ENCODE measurements around the gene SHC2.

The SHC2 gene

GRCh38 chr19:460877-461720 is at the start of gene SHC2:
Gene SHC2 (minus strand): TSS chr19:461033. CDS start chr19:460996, 37 bp downstream.
- no peak within 1 kb of the TSS; the same call in 1 of the 2 replicates for H3K4me3 ChIP-seq (ENCODE audit: low read length)
- no peak for TF ChIP-seq ZNF274 (IDR thresholded peaks at IDR 0.05; ENCODE audit: low read depth, low read length)

- no peak for TF ChIP-seq ZNF274 (IDR thresholded peaks at IDR 0.05; ENCODE audit: low read depth, low read length)
- peak overlapping the region; percentile 86 for H3K4me3 ChIP-seq (ENCODE audit: low read length)
These were observed 47.6 kb upstream of the SHC2 start for GRCh38 chr19:508204-509150.

DNA sequence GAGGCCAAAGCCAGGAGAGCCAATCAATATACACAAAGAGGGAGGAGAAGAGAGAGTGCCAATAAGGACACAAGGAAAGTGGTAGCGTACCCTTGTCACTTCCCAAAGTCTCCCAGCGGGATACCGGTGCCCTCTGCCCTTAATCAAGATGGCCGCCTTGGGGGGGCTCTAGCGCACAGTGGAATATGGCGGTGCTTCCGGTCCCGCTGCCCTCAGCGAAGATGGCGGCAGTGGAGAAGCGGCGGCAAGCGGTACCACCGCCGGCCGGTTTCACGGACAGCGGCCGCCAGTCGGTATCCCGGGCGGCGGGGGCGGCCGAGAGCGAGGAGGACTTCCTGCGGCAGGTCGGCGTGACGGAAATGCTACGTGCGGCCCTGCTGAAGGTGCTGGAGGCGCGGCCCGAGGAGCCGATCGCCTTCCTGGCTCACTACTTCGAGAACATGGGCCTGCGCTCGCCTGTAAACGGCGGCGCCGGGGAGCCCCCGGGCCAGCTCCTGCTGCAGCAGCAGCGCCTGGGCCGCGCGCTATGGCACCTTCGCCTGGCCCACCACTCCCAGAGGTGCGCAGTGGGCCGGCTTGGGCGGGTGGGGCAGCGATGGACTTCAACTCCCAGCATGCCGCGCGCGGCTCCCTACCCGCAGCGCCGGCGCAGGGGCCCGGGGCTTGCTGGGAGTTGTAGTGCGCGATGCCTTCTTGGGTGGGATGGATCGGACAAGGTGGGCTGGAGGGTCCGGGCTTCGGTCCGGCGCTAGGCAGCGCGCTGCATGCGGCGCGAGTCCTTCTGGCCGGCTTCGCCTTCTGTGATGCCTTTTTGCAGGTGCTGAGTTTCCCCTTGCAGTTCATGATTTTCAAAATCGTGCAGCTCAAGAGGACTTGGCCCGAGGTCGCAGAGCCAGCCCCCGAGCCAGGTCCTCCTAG is 46.7 kb upstream of the SHC2 start, which contains the start of gene TPGS1:
Gene TPGS1 (plus strand): TSS at position 212 of the 918 bp plus-strand sequence. CDS start 10 bp downstream, at position 222.
- no peak for TF ChIP-seq ZNF274 (IDR thresholded peaks at IDR 0.05; ENCODE audit: low read depth, low read length)
- H3K4me3 ChIP-seq (ENCODE audit: low read length), result peak within 1 kb of the TSS; percentile 86

- TF ChIP-seq ZNF274 (IDR thresholded peaks at IDR 0.05; ENCODE audit: low read depth, low read length), result no peak
- H3K4me3 ChIP-seq (ENCODE audit: low read length), result peak overlapping the region; percentile 86; the same call in 1 of the 2 replicates
These were observed 45.8 kb upstream of the SHC2 start for GRCh38 chr19:506404-507285.

GRCh38 chr19:504616-505015 is 43.8 kb upstream of the SHC2 start:
- no peak for TF ChIP-seq ZNF274 (IDR thresholded peaks at IDR 0.05; ENCODE audit: low read depth, low read length)
- H3K4me3 ChIP-seq (ENCODE audit: low read length), result no peak overlapping the region

DNA sequence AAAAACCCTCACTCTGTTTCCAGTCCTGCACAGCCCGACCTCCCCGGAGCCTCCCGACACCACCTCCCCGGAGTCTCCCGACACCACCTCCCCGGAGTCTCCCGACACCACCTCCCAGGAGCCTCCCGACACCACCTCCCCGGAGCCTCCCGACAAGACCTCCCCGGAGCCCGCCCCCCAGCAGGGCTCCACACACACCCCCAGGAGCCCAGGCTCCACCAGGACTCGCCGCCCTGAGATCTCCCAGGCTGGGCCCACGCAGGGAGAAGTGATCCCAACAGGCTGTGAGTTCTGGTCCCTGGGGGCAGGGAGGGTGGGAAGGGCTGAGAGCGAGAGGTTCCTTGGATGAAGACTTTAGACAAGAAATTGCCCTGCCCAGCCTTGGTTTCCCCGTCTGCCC is 40.8 kb upstream of the SHC2 start:
- no peak for TF ChIP-seq ZNF274 (IDR thresholded peaks at IDR 0.05; ENCODE audit: low read depth, low read length)
- H3K4me3 ChIP-seq (ENCODE audit: low read length), result no peak overlapping the region

- TF ChIP-seq ZNF274 (IDR thresholded peaks at IDR 0.05; ENCODE audit: low read depth, low read length), result no peak
- H3K4me3 ChIP-seq (ENCODE audit: low read length), result no peak overlapping the region
These were observed 38.3 kb upstream of the SHC2 start for GRCh38 chr19:498977-499623.

DNA sequence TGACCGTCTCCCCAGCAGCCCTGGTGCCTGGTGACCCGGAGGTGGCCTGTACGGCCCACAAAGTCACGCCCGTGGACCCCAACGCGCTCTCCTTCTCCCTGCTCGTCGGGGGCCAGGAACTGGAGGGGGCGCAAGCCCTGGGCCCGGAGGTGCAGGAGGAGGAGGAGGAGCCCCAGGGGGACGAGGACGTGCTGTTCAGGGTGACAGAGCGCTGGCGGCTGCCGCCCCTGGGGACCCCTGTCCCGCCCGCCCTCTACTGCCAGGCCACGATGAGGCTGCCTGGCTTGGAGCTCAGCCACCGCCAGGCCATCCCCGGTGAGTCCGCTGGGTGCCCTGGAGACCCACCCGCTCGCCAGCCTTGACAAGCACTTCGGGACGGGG is 37.7 kb upstream of the SHC2 start:
- H3K4me3 ChIP-seq (ENCODE audit: low read length), result no peak overlapping the region

GRCh38 chr19:497869-498510 is 37.2 kb upstream of the SHC2 start:
- no peak for TF ChIP-seq ZNF274 (IDR thresholded peaks at IDR 0.05; ENCODE audit: low read depth, low read length)
- no peak overlapping the region for H3K4me3 ChIP-seq (ENCODE audit: low read length)

More for the DNA sequence above, 37.7 kb upstream of the SHC2 start:
- TF ChIP-seq ZNF274 (IDR thresholded peaks at IDR 0.05; ENCODE audit: low read depth, low read length), result no peak

DNA sequence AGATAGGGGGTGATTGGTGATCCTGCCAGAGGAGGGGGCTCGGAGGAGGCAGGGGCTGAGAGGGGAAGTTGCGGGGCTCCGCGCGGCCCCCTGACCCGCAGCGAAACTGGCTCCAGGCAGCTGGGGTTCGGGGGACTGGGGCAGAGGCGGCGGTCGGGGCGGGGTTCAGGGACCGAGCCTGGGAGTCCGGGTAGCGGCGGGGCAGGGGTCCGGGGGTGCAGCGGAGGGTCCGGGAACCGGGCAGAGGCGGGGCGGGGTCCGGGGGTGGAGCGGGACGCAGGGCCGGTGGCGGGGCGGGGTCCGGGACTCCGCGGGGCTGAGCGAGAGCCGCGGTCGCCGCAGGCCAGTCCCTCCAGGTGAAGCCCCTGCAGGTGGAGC is 36.6 kb upstream of the SHC2 start:
- TF ChIP-seq ZNF274 (IDR thresholded peaks at IDR 0.05; ENCODE audit: low read depth, low read length), result no peak
- no peak overlapping the region for H3K4me3 ChIP-seq (ENCODE audit: low read length)

DNA sequence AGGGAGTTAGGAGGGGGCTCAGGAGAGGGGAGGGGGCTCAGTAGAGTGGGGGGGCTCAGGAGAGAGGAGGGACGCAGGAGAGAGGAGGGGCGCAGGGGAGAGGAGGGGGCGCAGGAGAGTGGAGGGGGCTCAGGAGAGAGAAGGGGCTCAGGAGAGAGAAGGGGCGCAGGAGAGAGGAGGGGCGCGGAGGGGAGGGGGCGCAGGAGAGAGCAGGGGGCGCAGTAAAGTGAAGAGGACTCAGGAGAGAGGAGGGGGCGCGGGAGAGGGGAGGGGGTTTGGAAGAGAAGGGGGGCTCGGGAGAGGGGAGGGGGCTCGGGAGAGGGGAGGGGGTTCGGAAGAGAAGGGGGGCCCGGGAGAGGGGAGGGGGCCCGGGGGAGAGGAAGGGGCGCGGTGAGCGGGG is 36.2 kb upstream of the SHC2 start:
- TF ChIP-seq ZNF274 (IDR thresholded peaks at IDR 0.05; ENCODE audit: low read depth, low read length), result no peak
- no peak overlapping the region for H3K4me3 ChIP-seq (ENCODE audit: low read length)
